GM12864 (cell line): ENCODE data around the gene NOS1.

Experiments used
- DNase-seq: peaks from one replicate; pipeline ENCODE4 v3.0.0-alpha.2; 2011; ENCODE audit warnings: low read depth
- H3K4me3 ChIP-seq: 2 replicates; pipeline ENCODE4 v1.5.1; 2011; ENCODE audit warnings: mild to moderate bottlenecking, low read depth, low read length, control low read depth
- TF ChIP-seq, protein P1 (sequence below): IDR thresholded peaks from 2 replicates; pipeline ENCODE4 v1.5.1; 2011; ENCODE audit warnings: low read depth, mild to moderate bottlenecking, moderate library complexity, low read length, control low read depth, inconsistent platforms; ENCODE audit errors: missing control alignments

The NOS1 gene

GRCh38 chr12:117361347-117361751 lies at the start of gene NOS1:
TSS of gene NOS1 (minus strand) at chr12:117361626. CDS start at chr12:117331069, 30,557 bp downstream.
- TF ChIP-seq, protein P1, sequence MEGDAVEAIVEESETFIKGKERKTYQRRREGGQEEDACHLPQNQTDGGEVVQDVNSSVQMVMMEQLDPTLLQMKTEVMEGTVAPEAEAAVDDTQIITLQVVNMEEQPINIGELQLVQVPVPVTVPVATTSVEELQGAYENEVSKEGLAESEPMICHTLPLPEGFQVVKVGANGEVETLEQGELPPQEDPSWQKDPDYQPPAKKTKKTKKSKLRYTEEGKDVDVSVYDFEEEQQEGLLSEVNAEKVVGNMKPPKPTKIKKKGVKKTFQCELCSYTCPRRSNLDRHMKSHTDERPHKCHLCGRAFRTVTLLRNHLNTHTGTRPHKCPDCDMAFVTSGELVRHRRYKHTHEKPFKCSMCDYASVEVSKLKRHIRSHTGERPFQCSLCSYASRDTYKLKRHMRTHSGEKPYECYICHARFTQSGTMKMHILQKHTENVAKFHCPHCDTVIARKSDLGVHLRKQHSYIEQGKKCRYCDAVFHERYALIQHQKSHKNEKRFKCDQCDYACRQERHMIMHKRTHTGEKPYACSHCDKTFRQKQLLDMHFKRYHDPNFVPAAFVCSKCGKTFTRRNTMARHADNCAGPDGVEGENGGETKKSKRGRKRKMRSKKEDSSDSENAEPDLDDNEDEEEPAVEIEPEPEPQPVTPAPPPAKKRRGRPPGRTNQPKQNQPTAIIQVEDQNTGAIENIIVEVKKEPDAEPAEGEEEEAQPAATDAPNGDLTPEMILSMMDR = no peak
- DNase-seq = no peak
- no peak within 1 kb of the TSS for H3K4me3 ChIP-seq

DNA sequence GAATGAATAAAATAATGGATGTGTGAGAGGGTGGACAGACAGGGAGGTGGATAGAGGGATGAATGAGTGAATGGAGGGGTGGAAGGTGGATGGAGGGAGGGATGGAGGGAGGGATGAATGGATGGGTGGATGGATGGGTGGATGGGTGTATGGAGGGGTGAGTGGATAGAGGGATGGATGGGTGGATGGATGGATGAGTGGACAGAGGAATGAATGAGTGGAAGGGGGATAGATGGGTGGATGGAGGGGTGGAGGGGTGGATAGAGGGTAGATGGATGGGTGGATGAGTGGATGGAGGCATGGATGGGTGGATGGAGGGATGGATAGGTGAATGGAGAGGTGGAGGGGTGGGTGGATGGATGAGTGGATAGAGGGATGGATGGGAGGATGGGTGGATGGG lies 47.9 kb upstream of the NOS1 start:
- no peak for DNase-seq
- no peak overlapping the region for H3K4me3 ChIP-seq
- TF ChIP-seq, protein P1 = no peak

- H3K4me3 ChIP-seq = no peak overlapping the region
- TF ChIP-seq, protein P1 = no peak
- no peak for DNase-seq
Measured at GRCh38 chr12:117408161-117408791, 46.9 kb upstream of the NOS1 start.

GRCh38 chr12:117404940-117405339 lies 43.5 kb upstream of the NOS1 start:
- H3K4me3 ChIP-seq = no peak overlapping the region
- DNase-seq = no peak
- TF ChIP-seq, protein P1 = no peak

- TF ChIP-seq, protein P1 = no peak
- H3K4me3 ChIP-seq = no peak overlapping the region
- DNase-seq = no peak
Measured at GRCh38 chr12:117404203-117404853, 42.9 kb upstream of the NOS1 start.

DNA sequence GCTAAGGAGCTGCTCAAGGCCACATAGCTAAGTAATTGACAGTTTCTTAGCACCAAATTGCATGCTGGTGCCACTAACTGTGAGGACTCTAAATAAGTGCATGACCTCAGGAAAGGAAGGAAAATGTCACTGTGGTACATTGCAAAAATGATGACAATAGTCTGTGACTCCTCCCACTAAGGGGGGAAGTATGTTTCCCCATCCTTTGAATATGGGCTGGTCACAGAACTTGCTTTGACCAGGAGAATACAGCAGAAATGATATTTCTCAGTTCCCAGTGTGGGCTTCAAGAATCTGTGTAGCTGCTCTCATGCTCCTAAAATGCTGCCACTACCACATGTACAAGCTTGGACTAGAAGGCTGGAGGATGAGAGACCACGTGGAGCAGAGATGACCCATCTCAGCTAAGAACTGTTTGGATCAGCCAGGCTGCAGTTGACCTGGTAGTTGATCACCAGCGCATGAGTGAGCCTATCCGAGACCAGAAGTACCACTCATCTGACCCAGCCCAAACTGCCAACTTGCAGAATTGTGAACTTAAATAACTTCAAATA lies 42.2 kb upstream of the NOS1 start:
- TF ChIP-seq, protein P1 = no peak
- H3K4me3 ChIP-seq = no peak overlapping the region
- DNase-seq = no peak

GRCh38 chr12:117402363-117402762 lies 40.9 kb upstream of the NOS1 start:
- DNase-seq = no peak
- no peak overlapping the region for H3K4me3 ChIP-seq
- TF ChIP-seq, protein P1 = no peak
